Cerebellar nuclear complex (tissue), 1 donor: ENCODE data around the gene XPC.
"Not testable (repeated sequence)": the region's sequence is repeated elsewhere in the genome, so short reads cannot be mapped to it uniquely, and the experiment has no call there.

ENCODE experiments used
- DNase-seq, 2 experiments: peaks; one replicate each; lab custom pipeline; 2025; lab: John Stamatoyannopoulos, UW

The XPC gene

DNA sequence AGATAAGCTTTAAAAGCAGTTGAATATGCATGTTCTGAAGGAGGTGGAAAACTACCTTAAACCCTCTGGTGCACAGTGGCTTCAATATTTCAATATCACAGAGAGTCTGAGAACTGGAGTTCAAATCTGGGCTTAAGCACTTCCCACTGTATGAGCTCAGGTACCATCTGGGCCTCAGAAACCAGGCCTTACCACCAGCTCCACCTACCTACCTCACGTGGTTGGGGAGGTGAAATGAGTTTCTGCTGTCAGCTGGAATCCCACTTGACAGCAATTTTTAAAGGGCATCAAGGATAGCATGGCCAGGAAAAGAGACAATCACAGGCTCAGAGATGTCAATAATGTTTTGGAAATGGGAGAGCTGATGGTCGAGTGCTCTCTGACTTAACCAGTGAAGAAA, 58.8 kb downstream of the XPC start:
- DNase-seq = no peak

DNA sequence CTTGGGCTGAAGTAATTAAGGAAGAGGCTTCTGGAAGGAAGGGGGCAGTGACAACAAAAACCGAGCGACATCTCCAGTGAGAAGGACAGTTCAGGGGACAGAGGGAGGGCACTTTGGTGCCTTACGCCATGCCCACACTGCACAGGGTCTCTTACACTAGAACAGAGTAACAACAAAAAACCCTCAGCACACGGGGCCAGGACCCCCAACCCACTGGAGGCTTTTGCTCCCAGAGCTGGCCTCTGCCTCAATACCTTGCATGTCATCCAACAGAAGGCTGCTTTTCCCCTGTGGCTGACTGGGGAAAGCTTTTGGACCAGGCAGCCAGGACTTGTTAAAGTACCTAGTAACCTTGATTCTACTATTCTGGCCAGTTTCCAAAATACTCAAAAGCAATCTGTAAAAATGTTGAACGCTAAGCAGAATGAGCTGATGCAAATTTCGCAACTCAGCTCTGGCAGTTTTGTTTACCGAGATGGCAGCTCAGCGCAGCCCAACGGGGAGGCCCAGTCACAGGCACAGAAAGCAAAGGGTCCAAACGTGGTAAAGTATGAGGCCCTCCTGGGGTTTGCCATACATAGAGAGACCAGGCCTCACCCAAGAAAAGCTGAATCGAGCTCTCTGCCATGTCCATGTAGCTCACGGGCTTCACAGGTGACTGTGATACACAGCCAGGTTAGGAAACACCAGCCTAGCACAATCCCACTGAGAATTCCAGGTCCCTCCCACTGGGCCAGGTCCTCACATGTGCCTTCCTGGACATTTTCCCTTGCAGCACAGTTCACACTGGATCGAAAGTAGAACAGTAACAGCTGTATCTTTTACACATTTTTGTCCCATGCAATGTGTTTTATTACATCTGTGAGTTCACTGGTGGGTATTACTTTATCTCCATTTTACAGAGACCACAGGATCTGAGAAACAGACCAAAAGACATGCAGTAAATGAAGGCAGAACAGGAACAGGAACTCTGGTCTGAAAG, 59.7 kb downstream of the XPC start:
- no peak for DNase-seq

DNA sequence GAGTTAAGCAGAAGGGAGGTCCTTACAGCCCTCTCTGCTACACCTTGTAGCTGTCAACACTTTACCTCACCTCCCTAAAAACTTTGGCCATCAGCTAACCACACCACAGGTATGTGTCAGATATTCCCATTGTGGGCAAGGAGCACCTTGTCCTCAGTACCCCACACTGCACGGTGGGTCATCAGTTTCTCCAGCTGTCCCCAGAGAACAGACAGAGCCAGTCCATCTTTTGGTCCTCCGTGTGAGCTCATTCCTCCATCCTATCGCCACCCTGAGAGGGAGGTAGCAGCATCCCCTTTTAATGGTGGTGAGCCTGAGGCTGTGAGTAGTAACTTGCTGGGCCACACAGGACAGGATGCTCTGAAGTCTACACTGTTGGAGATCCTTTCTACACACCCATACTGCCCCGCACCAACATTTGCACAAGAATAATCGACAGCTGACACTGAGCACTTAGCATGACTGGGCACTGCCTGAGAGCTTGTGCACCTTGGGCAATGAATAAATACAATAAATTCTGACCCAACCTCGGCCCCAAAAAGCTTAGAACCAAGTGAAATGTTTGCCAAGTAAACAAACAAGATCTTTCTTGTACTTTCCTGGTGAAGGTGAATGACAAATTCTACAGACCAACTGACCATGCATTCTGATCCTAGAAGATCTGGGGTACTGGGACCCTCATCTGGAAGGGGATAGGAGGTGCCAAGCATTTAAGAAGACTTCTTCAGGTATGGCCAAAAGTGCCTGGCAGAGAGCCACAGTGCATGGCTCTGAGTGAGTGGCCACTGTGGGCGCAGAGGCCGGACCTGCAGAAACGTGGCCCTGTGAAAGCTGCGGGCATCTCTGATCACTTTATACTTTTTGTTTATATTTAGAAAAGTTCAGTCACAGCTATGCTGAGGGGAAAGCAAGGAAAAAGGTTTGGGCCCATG, 60.7 kb downstream of the XPC start:
- no peak for DNase-seq

DNA sequence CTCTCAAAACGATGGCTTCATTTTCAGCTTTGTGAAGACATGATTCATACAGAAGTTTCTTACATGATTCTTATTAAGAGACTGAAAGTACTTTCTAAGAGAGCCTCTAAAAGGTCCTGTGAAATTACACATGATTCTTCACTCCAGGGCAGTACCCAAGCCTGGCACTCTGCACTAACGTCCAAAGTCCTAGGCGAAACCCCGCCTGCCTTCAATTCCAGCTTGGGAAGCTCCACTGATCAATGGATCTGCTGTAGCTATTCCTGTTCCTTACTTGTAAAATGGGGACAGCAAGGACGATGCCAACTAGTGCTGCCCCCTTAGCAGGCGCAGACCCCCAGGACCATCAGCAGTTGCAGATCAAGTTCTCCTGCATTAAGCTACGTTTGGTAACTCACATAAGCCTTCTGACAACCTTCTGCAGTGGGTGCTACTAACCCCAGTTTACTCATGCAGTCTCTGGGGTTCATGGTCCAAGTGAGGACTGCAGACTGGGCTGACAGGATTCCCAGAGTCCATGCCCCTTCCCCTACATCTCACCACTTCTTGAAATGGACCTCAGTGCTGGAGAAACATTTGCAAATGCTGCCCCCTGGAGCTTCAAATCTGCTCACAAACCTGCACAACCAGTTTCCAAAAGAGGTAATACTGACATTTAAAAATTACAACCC, 64.3 kb downstream of the XPC start:
- DNase-seq = no peak

DNA sequence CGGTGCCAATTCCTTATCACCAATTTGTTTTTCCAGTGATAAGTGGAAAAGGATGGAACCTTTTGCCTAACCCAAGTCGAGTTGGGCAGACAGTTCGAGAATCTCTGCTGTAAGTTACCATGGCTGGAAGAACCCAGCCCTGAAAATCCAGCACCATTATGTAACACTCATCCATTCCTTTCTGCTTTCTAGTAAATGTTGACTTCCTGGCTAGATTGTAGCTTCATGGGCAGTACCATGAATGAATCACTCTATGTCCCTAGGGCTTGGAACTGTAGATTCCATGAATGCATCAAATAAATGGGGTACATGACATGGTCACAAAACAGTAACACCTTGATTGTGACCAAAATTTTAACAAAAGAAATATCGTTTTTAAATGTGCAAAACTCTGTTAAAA, 67.7 kb downstream of the XPC start:
- DNase-seq = no peak

DNA sequence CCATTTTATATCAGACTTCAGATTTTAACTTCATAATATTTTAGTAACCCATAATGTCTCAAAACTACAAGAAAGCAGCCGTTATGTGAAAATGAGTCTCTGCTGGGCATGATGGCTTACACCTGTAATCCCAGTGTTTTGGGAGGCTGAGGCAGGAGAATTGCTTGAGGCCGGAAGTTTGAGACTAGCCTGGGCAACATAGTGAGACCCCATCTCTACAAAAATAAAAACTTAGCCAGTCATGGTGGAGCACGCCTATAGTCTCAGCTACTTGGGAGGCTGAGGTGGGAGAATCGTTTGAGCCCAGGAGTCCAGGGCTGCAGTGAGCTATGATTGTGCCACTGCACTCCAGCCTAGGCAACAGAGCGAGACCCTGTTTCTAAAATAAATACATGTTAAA, 68.6 kb downstream of the XPC start:
- not testable (repeated sequence) for DNase-seq

DNA sequence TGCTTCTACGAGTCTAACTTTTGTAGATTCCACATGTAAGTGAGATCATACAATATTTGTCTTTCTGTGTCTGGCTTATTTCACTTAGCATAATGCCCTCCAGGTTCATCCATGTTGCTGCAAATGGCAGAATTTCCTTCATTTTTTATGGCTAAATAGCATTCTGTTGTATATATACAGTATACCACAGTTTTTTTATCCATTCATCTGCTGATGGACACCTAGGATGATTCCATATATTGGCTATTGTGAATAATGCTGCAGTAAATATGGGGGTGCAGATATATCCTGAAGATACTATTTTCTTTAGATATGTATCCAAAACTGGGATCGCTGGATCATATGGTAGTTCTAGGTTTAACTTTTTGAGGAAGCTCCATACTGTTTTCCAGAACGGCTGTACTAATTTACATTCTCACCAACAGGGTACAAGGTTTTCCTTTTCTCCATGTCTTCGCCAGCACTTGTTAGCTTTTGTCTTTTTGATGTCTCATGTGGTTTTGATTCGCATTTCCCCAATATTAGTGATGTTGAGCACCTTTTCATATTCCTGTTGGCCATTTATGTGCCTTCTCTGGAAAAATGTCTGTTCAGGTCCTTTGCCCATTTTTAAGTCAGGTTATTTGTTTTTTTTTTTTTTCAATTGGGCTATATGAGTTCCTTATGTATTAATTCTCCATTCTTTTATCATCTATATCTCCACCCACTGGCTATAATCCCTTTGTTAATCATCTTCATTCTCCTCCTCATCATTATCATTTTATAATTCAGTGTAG, 80.6 kb downstream of the XPC start:
- DNase-seq = no peak

DNA sequence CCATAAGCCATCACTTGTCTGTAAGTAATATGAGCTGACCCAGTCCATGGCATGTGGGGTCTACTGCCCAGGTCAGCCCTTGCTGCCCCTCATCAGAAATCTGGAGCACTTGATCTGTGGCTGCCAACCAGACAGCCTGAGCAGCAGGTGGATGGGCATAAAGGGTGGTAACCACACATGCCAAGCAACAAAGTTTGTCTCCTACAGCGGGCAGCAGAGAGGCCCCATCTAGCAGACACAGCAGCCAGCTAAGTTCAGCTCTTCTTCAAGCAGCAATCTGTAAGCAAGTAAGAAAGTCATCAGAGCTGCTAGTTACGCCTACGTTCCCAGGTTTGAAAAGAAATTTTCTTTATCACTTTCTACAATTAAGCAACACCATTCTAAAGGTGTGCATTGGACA, 81.7 kb downstream of the XPC start:
- no peak for DNase-seq
